GM23338 (cell line): Measurements from ENCODE around the gene AGXT. TPM values are rescaled to one million over a fixed set of nuclear protein-coding genes. Genes with fewer than 3 reads are reported as not detected.

Source experiments
- ATAC-seq: fragments of 200-7000 bp; cut with Tn5 transposase; 3 replicates; pipeline ENCODE4 v1.9.1; 2020
- DNase-seq: peaks from one replicate; pipeline ENCODE4 v3.0.0-alpha.2; 2015; ENCODE audit warnings: low spot score
- H2AFZ ChIP-seq: fragments of 200-600 bp; sonication (generic); 2 replicates; pipeline ENCODE4 v1.8.0; 2016; ENCODE audit warnings: antibody characterized with exemption, mild to moderate bottlenecking, moderate library complexity
- H3F3A ChIP-seq: fragments of 200-600 bp; sonication (generic); replicated peaks from 2 replicates; pipeline ENCODE4 v1.8.0; 2017; ENCODE audit warnings: antibody characterized with exemption, mixed run types, low read depth
- H3K27ac ChIP-seq: fragments of 200-600 bp; sonication (generic); 2 replicates; pipeline ENCODE4 v1.6.1; 2016; ENCODE audit warnings: low read depth
- H3K27me3 ChIP-seq: fragments of 200-600 bp; sonication (generic); 2 replicates; pipeline ENCODE4 v1.8.0; 2016; ENCODE audit warnings: mild to moderate bottlenecking, mixed run types, moderate library complexity; ENCODE audit not compliant: insufficient read depth
- H3K36me3 ChIP-seq: fragments of 200-600 bp; sonication (generic); 2 replicates; pipeline ENCODE4 v1.8.0; 2016; ENCODE audit warnings: mild to moderate bottlenecking; ENCODE audit not compliant: insufficient read depth
- H3K4me1 ChIP-seq: fragments of 200-600 bp; sonication (generic); 2 replicates; pipeline ENCODE4 v1.8.0; 2016; ENCODE audit warnings: mild to moderate bottlenecking, moderate library complexity; ENCODE audit not compliant: insufficient read depth
- H3K4me2 ChIP-seq: fragments of 200-600 bp; sonication (generic); 2 replicates; pipeline ENCODE4 v1.7.1; 2017; ENCODE audit warnings: mixed run types
- H3K4me3 ChIP-seq: fragments of 200-600 bp; sonication (generic); 2 replicates; pipeline ENCODE4 v1.6.1; 2016; ENCODE audit warnings: mixed run types
- H3K79me2 ChIP-seq: fragments of 200-600 bp; sonication (generic); replicated peaks from 2 replicates; pipeline ENCODE4 v1.8.0; 2017; ENCODE audit warnings: mild to moderate bottlenecking; ENCODE audit not compliant: insufficient read depth
- H3K9me2 ChIP-seq: fragments of 200-600 bp; sonication (generic); 2 replicates; pipeline ENCODE4 v1.8.0; 2017; ENCODE audit not compliant: insufficient read depth
- H4K20me1 ChIP-seq: fragments of 200-600 bp; sonication (generic); replicated peaks from 2 replicates; pipeline ENCODE4 v1.8.0; 2017; ENCODE audit warnings: mild to moderate bottlenecking; ENCODE audit not compliant: insufficient read depth
- H3K27ac Mint-ChIP-seq: 2 replicates; pipeline ENCODE4 v1.8.0; 2020; ENCODE audit warnings: inconsistent platforms, mild to moderate bottlenecking, moderate library complexity, mixed read lengths
- H3K27me3 Mint-ChIP-seq: 3 replicates; pipeline ENCODE4 v1.8.0; 2022; ENCODE audit warnings: low read depth, mild to moderate bottlenecking, moderate library complexity, mixed read lengths, inconsistent platforms; ENCODE audit not compliant: insufficient read depth, poor library complexity
- H3K36me3 Mint-ChIP-seq: 3 replicates; pipeline ENCODE4 v1.8.0; 2021; ENCODE audit warnings: low read depth, mild to moderate bottlenecking, inconsistent platforms, moderate library complexity, mixed read lengths
- H3K4me1 Mint-ChIP-seq: 3 replicates; pipeline ENCODE4 v1.8.0; 2020; ENCODE audit warnings: mild to moderate bottlenecking, inconsistent platforms, mixed read lengths
- H3K4me3 Mint-ChIP-seq: 3 replicates; pipeline ENCODE4 v1.8.0; 2021; ENCODE audit warnings: moderate library complexity, mild to moderate bottlenecking, inconsistent platforms, mixed read lengths
- H3K9me3 Mint-ChIP-seq: 3 replicates; pipeline ENCODE4 v1.8.0; 2020; ENCODE audit warnings: moderate library complexity, mild to moderate bottlenecking, inconsistent platforms, mixed read lengths
- CREB1 ChIP-seq: fragments of 250-450 bp; sonication (Bioruptor Pico); IDR thresholded peaks from 2 replicates; pipeline ENCODE4 v1.5.0; 2020; ENCODE audit warnings: low read depth, mild to moderate bottlenecking, moderate library complexity
- EZH2 ChIP-seq: fragments of 200-600 bp; sonication (generic); IDR thresholded peaks from one replicate; pipeline ENCODE4 v1.8.0; 2017; ENCODE audit warnings: antibody characterized with exemption, mild to moderate bottlenecking, low read depth; ENCODE audit not compliant: unreplicated experiment
- EZH2phosphoT487 ChIP-seq: fragments of 200-600 bp; sonication (generic); IDR thresholded peaks from one replicate; pipeline ENCODE4 v1.8.1; 2018; ENCODE audit warnings: antibody characterized with exemption; ENCODE audit not compliant: unreplicated experiment
- JUNB ChIP-seq: IDR thresholded peaks from one replicate; pipeline ENCODE4 v1.6.1; 2016; ENCODE audit warnings: antibody characterized with exemption; ENCODE audit not compliant: unreplicated experiment
- NANOG ChIP-seq: IDR thresholded peaks from 2 replicates; pipeline ENCODE4 v1.6.1; 2016; ENCODE audit warnings: antibody characterized with exemption, borderline replicate concordance
- POLR2AphosphoS5 ChIP-seq: IDR thresholded peaks from 2 replicates; pipeline ENCODE4 v1.6.1; 2016; ENCODE audit warnings: antibody characterized with exemption, low read depth
- STAT1 ChIP-seq: IDR thresholded peaks from one replicate; pipeline ENCODE4 v1.6.1; 2016; ENCODE audit warnings: antibody characterized with exemption; ENCODE audit not compliant: unreplicated experiment
- ZNF114 ChIP-seq: fragments of 250-450 bp; sonication (Bioruptor Pico); IDR thresholded peaks from 2 replicates; pipeline ENCODE4 v1.5.0; 2020; ENCODE audit warnings: mild to moderate bottlenecking, moderate library complexity
- ZNF331 ChIP-seq: fragments of 250-450 bp; sonication (Bioruptor Pico); IDR thresholded peaks from 2 replicates; pipeline ENCODE4 v1.5.0; 2020; ENCODE audit warnings: low read depth, mild to moderate bottlenecking, moderate library complexity
- polyA plus RNA-seq: library from polyadenylated mRNA; unstranded; fragments of >200 nt; fragmentation: Nextera tagmentation; extraction: Ambion mirVana; gene quantifications from 2 replicates; pipeline ENCODE4 v1.2.1, GENCODE V29; 2016
- total RNA-seq: library from RNA; depleted of rRNA; stranded (reverse); fragments of >200 nt; shearing (Covaris generic); gene quantifications from 2 replicates; pipeline ENCODE4 v1.2.3, GENCODE V29; 2014
- TF ChIP-seq, protein P1 (sequence below): fragments of 250-450 bp; sonication (Bioruptor Pico); IDR thresholded peaks from 2 replicates; pipeline ENCODE4 v1.5.0; 2020; ENCODE audit warnings: mild to moderate bottlenecking, moderate library complexity
- TF ChIP-seq, protein P2 (sequence below): IDR thresholded peaks from 2 replicates; pipeline ENCODE4 v1.6.1; 2016; ENCODE audit warnings: antibody characterized with exemption
- TF ChIP-seq, protein P3 (sequence below), 2 experiments: fragments of 200-600 bp in 1 of 2; sonication (generic) in 1 of 2; conservative IDR thresholded peaks; 2 replicates each; pipeline versions ENCODE4 v1.5.1 to v1.6.1; 2016 to 2017; ENCODE audit warnings: antibody characterized with exemption in 2 of 2, low read depth in 2 of 2, mild to moderate bottlenecking in 2 of 2, moderate library complexity in 1 of 2
- TF ChIP-seq, protein P4 (sequence below): IDR thresholded peaks from one replicate; pipeline ENCODE4 v1.6.1; 2018; ENCODE audit warnings: antibody characterized with exemption; ENCODE audit not compliant: unreplicated experiment

AGXT gene
- total and polyA plus RNA-seq, 2 experiments from 2014 or later: not detected

DNA sequence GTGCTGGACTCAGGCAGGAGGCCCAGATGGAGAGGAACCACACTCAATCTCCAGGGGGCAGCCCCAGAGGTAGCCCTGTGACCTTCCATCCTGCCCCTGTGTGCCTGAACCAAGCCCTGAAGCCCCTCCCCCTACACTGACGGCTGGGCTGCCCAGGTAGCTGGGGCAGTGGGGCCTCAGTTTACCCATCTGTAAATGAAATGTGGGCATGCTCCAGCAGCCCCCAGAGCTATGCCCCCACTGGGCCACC, 53.3 kb downstream of the AGXT start:
- no peaks in the 10 kb centered on the region for H4K20me1 ChIP-seq
- H2AFZ ChIP-seq: no peak overlapping the region
- no peaks in the 10 kb centered on the region for H3K36me3 ChIP-seq
- Mint-ChIP-seq H3K9me3 (no peaks in the 10 kb centered on the region), H3K36me3 (no peaks in the 10 kb centered on the region), H3K4me3 (no peak overlapping the region), H3K27ac (no peak overlapping the region), H3K27me3 (peaks cover 5% of the 10 kb centered on the region), H3K4me1 (0 out of 3 replicates have a peak, but pooled peaks cover 4% of the 10 kb centered on the region)
- H3K79me2 ChIP-seq: no peaks in the 10 kb centered on the region
- ATAC-seq: no peak
- H3K4me1 ChIP-seq: no peaks in the 10 kb centered on the region; the same call in 1 of the 2 replicates
- no peak overlapping the region for H3K4me3 ChIP-seq
- DNase-seq: no peak
- TF ChIP-seq ZNF331 (CRISPR knock-in tag): no peak
- TF ChIP-seq JUNB: no peak
- no peak for TF ChIP-seq STAT1
- no peak for TF ChIP-seq EZH2
- no peak for TF ChIP-seq POLR2AphosphoS5
- no peak for TF ChIP-seq NANOG
- TF ChIP-seq, protein P1, sequence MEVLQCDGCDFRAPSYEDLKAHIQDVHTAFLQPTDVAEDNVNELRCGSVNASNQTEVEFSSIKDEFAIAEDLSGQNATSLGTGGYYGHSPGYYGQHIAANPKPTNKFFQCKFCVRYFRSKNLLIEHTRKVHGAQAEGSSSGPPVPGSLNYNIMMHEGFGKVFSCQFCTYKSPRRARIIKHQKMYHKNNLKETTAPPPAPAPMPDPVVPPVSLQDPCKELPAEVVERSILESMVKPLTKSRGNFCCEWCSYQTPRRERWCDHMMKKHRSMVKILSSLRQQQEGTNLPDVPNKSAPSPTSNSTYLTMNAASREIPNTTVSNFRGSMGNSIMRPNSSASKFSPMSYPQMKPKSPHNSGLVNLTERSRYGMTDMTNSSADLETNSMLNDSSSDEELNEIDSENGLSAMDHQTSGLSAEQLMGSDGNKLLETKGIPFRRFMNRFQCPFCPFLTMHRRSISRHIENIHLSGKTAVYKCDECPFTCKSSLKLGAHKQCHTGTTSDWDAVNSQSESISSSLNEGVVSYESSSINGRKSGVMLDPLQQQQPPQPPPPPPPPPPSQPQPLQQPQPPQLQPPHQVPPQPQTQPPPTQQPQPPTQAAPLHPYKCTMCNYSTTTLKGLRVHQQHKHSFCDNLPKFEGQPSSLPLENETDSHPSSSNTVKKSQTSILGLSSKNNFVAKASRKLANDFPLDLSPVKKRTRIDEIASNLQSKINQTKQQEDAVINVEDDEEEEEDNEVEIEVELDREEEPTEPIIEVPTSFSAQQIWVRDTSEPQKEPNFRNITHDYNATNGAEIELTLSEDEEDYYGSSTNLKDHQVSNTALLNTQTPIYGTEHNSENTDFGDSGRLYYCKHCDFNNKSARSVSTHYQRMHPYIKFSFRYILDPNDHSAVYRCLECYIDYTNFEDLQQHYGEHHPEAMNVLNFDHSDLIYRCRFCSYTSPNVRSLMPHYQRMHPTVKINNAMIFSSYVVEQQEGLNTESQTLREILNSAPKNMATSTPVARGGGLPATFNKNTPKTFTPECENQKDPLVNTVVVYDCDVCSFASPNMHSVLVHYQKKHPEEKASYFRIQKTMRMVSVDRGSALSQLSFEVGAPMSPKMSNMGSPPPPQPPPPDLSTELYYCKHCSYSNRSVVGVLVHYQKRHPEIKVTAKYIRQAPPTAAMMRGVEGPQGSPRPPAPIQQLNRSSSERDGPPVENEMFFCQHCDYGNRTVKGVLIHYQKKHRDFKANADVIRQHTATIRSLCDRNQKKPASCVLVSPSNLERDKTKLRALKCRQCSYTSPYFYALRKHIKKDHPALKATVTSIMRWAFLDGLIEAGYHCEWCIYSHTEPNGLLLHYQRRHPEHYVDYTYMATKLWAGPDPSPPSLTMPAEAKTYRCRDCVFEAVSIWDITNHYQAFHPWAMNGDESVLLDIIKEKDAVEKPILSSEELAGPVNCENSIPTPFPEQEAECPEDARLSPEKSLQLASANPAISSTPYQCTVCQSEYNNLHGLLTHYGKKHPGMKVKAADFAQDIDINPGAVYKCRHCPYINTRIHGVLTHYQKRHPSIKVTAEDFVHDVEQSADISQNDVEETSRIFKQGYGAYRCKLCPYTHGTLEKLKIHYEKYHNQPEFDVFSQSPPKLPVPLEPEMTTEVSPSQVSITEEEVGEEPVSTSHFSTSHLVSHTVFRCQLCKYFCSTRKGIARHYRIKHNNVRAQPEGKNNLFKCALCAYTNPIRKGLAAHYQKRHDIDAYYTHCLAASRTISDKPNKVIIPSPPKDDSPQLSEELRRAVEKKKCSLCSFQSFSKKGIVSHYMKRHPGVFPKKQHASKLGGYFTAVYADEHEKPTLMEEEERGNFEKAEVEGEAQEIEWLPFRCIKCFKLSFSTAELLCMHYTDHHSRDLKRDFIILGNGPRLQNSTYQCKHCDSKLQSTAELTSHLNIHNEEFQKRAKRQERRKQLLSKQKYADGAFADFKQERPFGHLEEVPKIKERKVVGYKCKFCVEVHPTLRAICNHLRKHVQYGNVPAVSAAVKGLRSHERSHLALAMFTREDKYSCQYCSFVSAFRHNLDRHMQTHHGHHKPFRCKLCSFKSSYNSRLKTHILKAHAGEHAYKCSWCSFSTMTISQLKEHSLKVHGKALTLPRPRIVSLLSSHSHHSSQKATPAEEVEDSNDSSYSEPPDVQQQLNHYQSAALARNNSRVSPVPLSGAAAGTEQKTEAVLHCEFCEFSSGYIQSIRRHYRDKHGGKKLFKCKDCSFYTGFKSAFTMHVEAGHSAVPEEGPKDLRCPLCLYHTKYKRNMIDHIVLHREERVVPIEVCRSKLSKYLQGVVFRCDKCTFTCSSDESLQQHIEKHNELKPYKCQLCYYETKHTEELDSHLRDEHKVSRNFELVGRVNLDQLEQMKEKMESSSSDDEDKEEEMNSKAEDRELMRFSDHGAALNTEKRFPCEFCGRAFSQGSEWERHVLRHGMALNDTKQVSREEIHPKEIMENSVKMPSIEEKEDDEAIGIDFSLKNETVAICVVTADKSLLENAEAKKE: no peak
- no peak for TF ChIP-seq CREB1 (CRISPR knock-in tag)
- TF ChIP-seq, protein P2, sequence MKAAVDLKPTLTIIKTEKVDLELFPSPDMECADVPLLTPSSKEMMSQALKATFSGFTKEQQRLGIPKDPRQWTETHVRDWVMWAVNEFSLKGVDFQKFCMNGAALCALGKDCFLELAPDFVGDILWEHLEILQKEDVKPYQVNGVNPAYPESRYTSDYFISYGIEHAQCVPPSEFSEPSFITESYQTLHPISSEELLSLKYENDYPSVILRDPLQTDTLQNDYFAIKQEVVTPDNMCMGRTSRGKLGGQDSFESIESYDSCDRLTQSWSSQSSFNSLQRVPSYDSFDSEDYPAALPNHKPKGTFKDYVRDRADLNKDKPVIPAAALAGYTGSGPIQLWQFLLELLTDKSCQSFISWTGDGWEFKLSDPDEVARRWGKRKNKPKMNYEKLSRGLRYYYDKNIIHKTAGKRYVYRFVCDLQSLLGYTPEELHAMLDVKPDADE: no peak
- TF ChIP-seq, protein P3, sequence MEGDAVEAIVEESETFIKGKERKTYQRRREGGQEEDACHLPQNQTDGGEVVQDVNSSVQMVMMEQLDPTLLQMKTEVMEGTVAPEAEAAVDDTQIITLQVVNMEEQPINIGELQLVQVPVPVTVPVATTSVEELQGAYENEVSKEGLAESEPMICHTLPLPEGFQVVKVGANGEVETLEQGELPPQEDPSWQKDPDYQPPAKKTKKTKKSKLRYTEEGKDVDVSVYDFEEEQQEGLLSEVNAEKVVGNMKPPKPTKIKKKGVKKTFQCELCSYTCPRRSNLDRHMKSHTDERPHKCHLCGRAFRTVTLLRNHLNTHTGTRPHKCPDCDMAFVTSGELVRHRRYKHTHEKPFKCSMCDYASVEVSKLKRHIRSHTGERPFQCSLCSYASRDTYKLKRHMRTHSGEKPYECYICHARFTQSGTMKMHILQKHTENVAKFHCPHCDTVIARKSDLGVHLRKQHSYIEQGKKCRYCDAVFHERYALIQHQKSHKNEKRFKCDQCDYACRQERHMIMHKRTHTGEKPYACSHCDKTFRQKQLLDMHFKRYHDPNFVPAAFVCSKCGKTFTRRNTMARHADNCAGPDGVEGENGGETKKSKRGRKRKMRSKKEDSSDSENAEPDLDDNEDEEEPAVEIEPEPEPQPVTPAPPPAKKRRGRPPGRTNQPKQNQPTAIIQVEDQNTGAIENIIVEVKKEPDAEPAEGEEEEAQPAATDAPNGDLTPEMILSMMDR (conservative IDR thresholded peaks at IDR 0.05; ENCODE audit: low read depth in 2 of 2): no peak
- TF ChIP-seq, protein P4, sequence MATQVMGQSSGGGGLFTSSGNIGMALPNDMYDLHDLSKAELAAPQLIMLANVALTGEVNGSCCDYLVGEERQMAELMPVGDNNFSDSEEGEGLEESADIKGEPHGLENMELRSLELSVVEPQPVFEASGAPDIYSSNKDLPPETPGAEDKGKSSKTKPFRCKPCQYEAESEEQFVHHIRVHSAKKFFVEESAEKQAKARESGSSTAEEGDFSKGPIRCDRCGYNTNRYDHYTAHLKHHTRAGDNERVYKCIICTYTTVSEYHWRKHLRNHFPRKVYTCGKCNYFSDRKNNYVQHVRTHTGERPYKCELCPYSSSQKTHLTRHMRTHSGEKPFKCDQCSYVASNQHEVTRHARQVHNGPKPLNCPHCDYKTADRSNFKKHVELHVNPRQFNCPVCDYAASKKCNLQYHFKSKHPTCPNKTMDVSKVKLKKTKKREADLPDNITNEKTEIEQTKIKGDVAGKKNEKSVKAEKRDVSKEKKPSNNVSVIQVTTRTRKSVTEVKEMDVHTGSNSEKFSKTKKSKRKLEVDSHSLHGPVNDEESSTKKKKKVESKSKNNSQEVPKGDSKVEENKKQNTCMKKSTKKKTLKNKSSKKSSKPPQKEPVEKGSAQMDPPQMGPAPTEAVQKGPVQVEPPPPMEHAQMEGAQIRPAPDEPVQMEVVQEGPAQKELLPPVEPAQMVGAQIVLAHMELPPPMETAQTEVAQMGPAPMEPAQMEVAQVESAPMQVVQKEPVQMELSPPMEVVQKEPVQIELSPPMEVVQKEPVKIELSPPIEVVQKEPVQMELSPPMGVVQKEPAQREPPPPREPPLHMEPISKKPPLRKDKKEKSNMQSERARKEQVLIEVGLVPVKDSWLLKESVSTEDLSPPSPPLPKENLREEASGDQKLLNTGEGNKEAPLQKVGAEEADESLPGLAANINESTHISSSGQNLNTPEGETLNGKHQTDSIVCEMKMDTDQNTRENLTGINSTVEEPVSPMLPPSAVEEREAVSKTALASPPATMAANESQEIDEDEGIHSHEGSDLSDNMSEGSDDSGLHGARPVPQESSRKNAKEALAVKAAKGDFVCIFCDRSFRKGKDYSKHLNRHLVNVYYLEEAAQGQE: no peak
- no peak for TF ChIP-seq EZH2phosphoT487
- no peak for TF ChIP-seq ZNF114 (CRISPR knock-in tag)
- H3K9me2 ChIP-seq: no peaks in the 10 kb centered on the region
- no peak overlapping the region for H3K27ac ChIP-seq
- no peak overlapping the region for H3K4me2 ChIP-seq
- H3K27me3 ChIP-seq: no peaks in the 10 kb centered on the region
- H3F3A ChIP-seq: no peaks in the 10 kb centered on the region
